Spleen (tissue), 11 donors: ENCODE measurements around the gene GABRB1. TPM values are rescaled to one million over a fixed set of nuclear protein-coding genes. Genes with fewer than 3 reads are reported as not detected.

Experiments used
- DNase-seq: peaks from one replicate; pipeline ENCODE4 v3.0.0-alpha.2; 2020
- H3K27ac ChIP-seq, 8 donors: fragments of 200-600 bp; sonication (generic) in 7 of 8; 1 replicate in 4 of 8; 2 replicates in 4 of 8; pipeline versions ENCODE4 v1.5.0 to v1.8.0; 2016 to 2021; ENCODE audit warnings: inconsistent platforms in 4 of 8, mild to moderate bottlenecking in 4 of 8, moderate library complexity in 1 of 8
- H3K27me3 ChIP-seq, 7 donors: fragments of 200-600 bp; sonication (generic) in 6 of 7; replicated peaks in 1 of 7; 1 replicate in 4 of 7; 2 replicates in 3 of 7; pipeline versions ENCODE4 v1.5.0 to v1.8.0; 2016 to 2021; ENCODE audit warnings: inconsistent platforms in 3 of 7, mild to moderate bottlenecking in 1 of 7
- H3K36me3 ChIP-seq, 6 donors: fragments of 200-600 bp; sonication (generic) in 5 of 6; 1 replicate in 4 of 6; 2 replicates in 2 of 6; pipeline versions ENCODE4 v1.5.0 to v1.8.0; 2016 to 2021; ENCODE audit warnings: inconsistent platforms in 2 of 6
- H3K4me1 ChIP-seq, 6 donors: fragments of 200-600 bp; sonication (generic) in 5 of 6; 1 replicate in 3 of 6; 2 replicates in 3 of 6; pipeline versions ENCODE4 v1.5.0 to v1.8.0; 2016 to 2021; ENCODE audit warnings: inconsistent platforms in 3 of 6
- H3K4me3 ChIP-seq, 8 donors: fragments of 200-600 bp; sonication (generic) in 7 of 8; 1 replicate in 4 of 8; 2 replicates in 4 of 8; pipeline versions ENCODE4 v1.5.0 to v1.8.0; 2016 to 2021; ENCODE audit warnings: inconsistent platforms in 4 of 8, mild to moderate bottlenecking in 4 of 8, moderate library complexity in 2 of 8
- H3K9me3 ChIP-seq, 8 donors: fragments of 200-600 bp; sonication (generic) in 7 of 8; 1 replicate in 4 of 8; 2 replicates in 4 of 8; pipeline versions ENCODE4 v1.5.0 to v1.8.0; 2016 to 2021; ENCODE audit warnings: inconsistent platforms in 4 of 8
- POLR2A ChIP-seq, 3 donors: fragments of 450-650 bp; IDR thresholded peaks; one replicate each; pipeline ENCODE4 v1.5.1; 2017; ENCODE audit warnings: antibody characterized with exemption in 3 of 3, mild to moderate bottlenecking in 1 of 3
- POLR2AphosphoS5 ChIP-seq, 3 donors: sonication (generic); formaldehyde crosslinking; IDR thresholded peaks; one replicate each; pipeline ENCODE4 v1.5.1; 2017; ENCODE audit warnings: antibody characterized with exemption in 3 of 3
- WGBS, 5 donors: extraction: QIAGEN DNeasy Blood & Tissue Kit in 3 of 5; methylation state at CpG; one replicate each; pipeline versions ENCODE4 v1.1.5 to v1.1.7; 2013 to 2018; 5-methylcytosine and 5-hydroxymethylcytosine counted together
- intact Hi-C: fragments of 100-400 bp; cut with DNase I; formaldehyde crosslinking; loops from one replicate; pipeline ENCODE4 v1.15.0; 2023; ENCODE audit warnings: low total_unique reads
- polyA plus RNA-seq, 3 donors: library from polyadenylated mRNA; stranded (reverse); fragments of 200-250 nt; gene quantifications; one replicate each; pipeline ENCODE4 v1.2.1, GENCODE V29; 2013
- total RNA-seq, 7 donors: library from RNA; depleted of rRNA in 3 of 7; stranded (reverse); fragments of >200 nt in 3 of 7; fragmentation: NEBNext Ultra II Directional in 4 of 7; extraction: Animal tissue kit (Norgen Biotek cat#: 25700) in 4 of 7; gene quantifications; one replicate each; pipeline versions ENCODE4 v1.1.0 to v1.2.1, GENCODE V29; 2016 to 2021
- TF ChIP-seq, protein P1 (sequence below), 11 experiments: fragments of 200-600 bp in 7 of 11; fragments of 450-650 bp in 4 of 11; sonication (generic) in 4 of 11; IDR thresholded peaks in 8 of 11; conservative IDR thresholded peaks in 3 of 11; 1 replicate in 7 of 11; 2 replicates in 4 of 11; pipeline versions ENCODE4 v1.4.0 to v1.8.0; 2016 to 2021; ENCODE audit warnings: antibody characterized with exemption in 11 of 11, inconsistent platforms in 4 of 11, mild to moderate bottlenecking in 1 of 11
- donor health status: healthy with polysubstance abuse.
- donor health status: DM: no; HTN: no; CAD: no; lungs with moderate emphysema.
- donor health status: DM: no; HTN: no; CAD: no.
- donor health status: Bipolar disorder and iron deficiency.
- donor health status: healthy.
- donor health status: DM: no; HTN: no; CAD: no.
- donor health status: DM: yes; HTN: yes; CAD: no.

The GABRB1 gene
- total and polyA plus RNA-seq, 10 donors = not detected

GRCh38 chr4:47120783-47121182 lies 89.4 kb downstream of the GABRB1 start:
- Histone ChIP-seq H3K4me3 (no peak overlapping the region), H3K36me3 (no peaks in the 10 kb centered on the region), H3K27me3 (peaks cover 0 to 8% (median 0%) of the 10 kb centered on the region in 7 donors), H3K9me3 (no peaks in the 10 kb centered on the region), H3K4me1 (no peaks in the 10 kb centered on the region), H3K27ac (no peak overlapping the region)
- intact Hi-C loops = no loop called here
- TF ChIP-seq, protein P1, sequence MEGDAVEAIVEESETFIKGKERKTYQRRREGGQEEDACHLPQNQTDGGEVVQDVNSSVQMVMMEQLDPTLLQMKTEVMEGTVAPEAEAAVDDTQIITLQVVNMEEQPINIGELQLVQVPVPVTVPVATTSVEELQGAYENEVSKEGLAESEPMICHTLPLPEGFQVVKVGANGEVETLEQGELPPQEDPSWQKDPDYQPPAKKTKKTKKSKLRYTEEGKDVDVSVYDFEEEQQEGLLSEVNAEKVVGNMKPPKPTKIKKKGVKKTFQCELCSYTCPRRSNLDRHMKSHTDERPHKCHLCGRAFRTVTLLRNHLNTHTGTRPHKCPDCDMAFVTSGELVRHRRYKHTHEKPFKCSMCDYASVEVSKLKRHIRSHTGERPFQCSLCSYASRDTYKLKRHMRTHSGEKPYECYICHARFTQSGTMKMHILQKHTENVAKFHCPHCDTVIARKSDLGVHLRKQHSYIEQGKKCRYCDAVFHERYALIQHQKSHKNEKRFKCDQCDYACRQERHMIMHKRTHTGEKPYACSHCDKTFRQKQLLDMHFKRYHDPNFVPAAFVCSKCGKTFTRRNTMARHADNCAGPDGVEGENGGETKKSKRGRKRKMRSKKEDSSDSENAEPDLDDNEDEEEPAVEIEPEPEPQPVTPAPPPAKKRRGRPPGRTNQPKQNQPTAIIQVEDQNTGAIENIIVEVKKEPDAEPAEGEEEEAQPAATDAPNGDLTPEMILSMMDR (IDR thresholded peaks at IDR 0.05 in 8 of 11, conservative IDR thresholded peaks at IDR 0.05 in 3 of 11) = no peak
- TF ChIP-seq POLR2A (IDR thresholded peaks at IDR 0.05) (no peak), POLR2AphosphoS5 (IDR thresholded peaks at IDR 0.05) (no peak)
- no peak for DNase-seq
- WGBS, 5 donors = 72 to 93% (median 84%) methylated on average over 1 of the region's 1 CpG; no CpG with 5 or more reads in 1 of the 5 donors

GRCh38 chr4:47122592-47123291 lies 91.4 kb downstream of the GABRB1 start:
- no peak overlapping the region for H3K4me3 ChIP-seq
- H3K36me3 ChIP-seq = no peaks in the 10 kb centered on the region
- H3K9me3 ChIP-seq = no peaks in the 10 kb centered on the region
- TF ChIP-seq POLR2AphosphoS5 (IDR thresholded peaks at IDR 0.05) = no peak
- TF ChIP-seq, protein P1 (IDR thresholded peaks at IDR 0.05 in 8 of 11, conservative IDR thresholded peaks at IDR 0.05 in 3 of 11) = peak in 10 of 11 experiments; percentile 5 to 70 (median 56)
- no peak for TF ChIP-seq POLR2A (IDR thresholded peaks at IDR 0.05)
- peaks cover 0 to 8% (median 0%) of the 10 kb centered on the region in 7 donors for H3K27me3 ChIP-seq
- H3K4me1 ChIP-seq = no peaks in the 10 kb centered on the region
- DNase-seq = no peak
- intact Hi-C loops = no loop called here
- no peak overlapping the region for H3K27ac ChIP-seq
- 5 to 7% (median 6%) methylated on average over 4 of the region's 4 CpGs for WGBS, 5 donors

GRCh38 chr4:47128991-47129390 lies 97.6 kb downstream of the GABRB1 start:
- Histone ChIP-seq H3K27me3 (no peaks in the 10 kb centered on the region), H3K36me3 (no peaks in the 10 kb centered on the region), H3K4me3 (no peak overlapping the region), H3K9me3 (no peaks in the 10 kb centered on the region), H3K27ac (no peak overlapping the region), H3K4me1 (no peaks in the 10 kb centered on the region)
- intact Hi-C loops = no loop called here
- no peak for TF ChIP-seq POLR2A (IDR thresholded peaks at IDR 0.05)
- TF ChIP-seq POLR2AphosphoS5 (IDR thresholded peaks at IDR 0.05) = no peak
- TF ChIP-seq, protein P1 (IDR thresholded peaks at IDR 0.05 in 8 of 11, conservative IDR thresholded peaks at IDR 0.05 in 3 of 11) = no peak
- DNase-seq = no peak
- WGBS, 5 donors = 88 to 98% (median 94%) methylated on average over 1 of the region's 1 CpG

GRCh38 chr4:47135210-47135609 lies 103.8 kb downstream of the GABRB1 start:
- WGBS, 5 donors = 77 to 90% (median 83%) methylated on average over 4 of the region's 4 CpGs
- peaks cover 0 to 4% (median 0%) of the 10 kb centered on the region in 7 donors for H3K27me3 ChIP-seq
- H3K9me3 ChIP-seq = no peaks in the 10 kb centered on the region
- TF ChIP-seq, protein P1 (IDR thresholded peaks at IDR 0.05 in 8 of 11, conservative IDR thresholded peaks at IDR 0.05 in 3 of 11) = no peak
- TF ChIP-seq POLR2AphosphoS5 (IDR thresholded peaks at IDR 0.05) (no peak), POLR2A (IDR thresholded peaks at IDR 0.05) (no peak)
- H3K4me1 ChIP-seq = no peaks in the 10 kb centered on the region
- DNase-seq = no peak
- H3K4me3 ChIP-seq = no peak overlapping the region
- no peaks in the 10 kb centered on the region for H3K36me3 ChIP-seq
- intact Hi-C loops = no loop called here
- no peak overlapping the region for H3K27ac ChIP-seq
